Endothelial cell of umbilical vein (primary cell): Measurements from ENCODE around the gene HTR6. TPM values are rescaled to one million over a fixed set of nuclear protein-coding genes. Genes with fewer than 3 reads are reported as not detected.

ENCODE experiments used
- BruUV-seq: library from RNA; stranded (reverse); fragments of 400-500 nt; replicated peaks from 2 replicates; lab custom pipeline; 2021; lab: Mats Ljungman, UMichigan
- CTCF ChIA-PET: fragments of 300-600, 350-600 bp; sonication (Branson Sonifier 250); formaldehyde crosslinking; loops from one replicate; lab custom pipeline; 2021; ENCODE audit warnings: antibody characterized with exemption, inconsistent platforms; lab: Charles Lee
- POLR2A ChIA-PET: fragments of 300-600, 350-600 bp; sonication (Branson Sonifier 250); formaldehyde crosslinking; loops from one replicate; lab custom pipeline; 2021; ENCODE audit warnings: antibody characterized with exemption, inconsistent platforms; lab: Charles Lee
- DNase-seq: peaks from one replicate; pipeline ENCODE4 v3.0.0-alpha.2; 2011; ENCODE audit warnings: low read depth, low spot score
- FAIRE-seq: peaks from 2 replicates; lab custom pipeline; 2011; peaks lifted over from hg19 to GRCh38; lab: Jason Lieb, UNC
- H2AFZ ChIP-seq: 2 replicates; pipeline ENCODE4 v1.6.0; 2012; ENCODE audit warnings: low read depth, low read length, control low read depth, inconsistent platforms
- H3K27ac ChIP-seq: 2 replicates; pipeline ENCODE4 v1.5.1; 2011; ENCODE audit warnings: low read depth, mild to moderate bottlenecking, control low read depth, low read length, moderate library complexity; ENCODE audit not compliant: insufficient read depth
- H3K27me3 ChIP-seq, 2 experiments: 2 replicates each; pipeline versions ENCODE4 v1.6.0 to v1.6.1; 2011; ENCODE audit warnings: low read length in 2 of 2, mixed read lengths in 1 of 2; ENCODE audit not compliant: control insufficient read depth in 2 of 2, insufficient read depth in 2 of 2
- H3K36me3 ChIP-seq, 2 experiments: 2 replicates in 1 of 2; 3 replicates in 1 of 2; pipeline ENCODE4 v1.5.1; 2011; ENCODE audit warnings: low read length in 2 of 2, mild to moderate bottlenecking in 1 of 2, moderate library complexity in 1 of 2; ENCODE audit not compliant: control insufficient read depth in 2 of 2, insufficient read depth in 2 of 2; ENCODE audit errors: extremely low read depth in 1 of 2
- H3K4me1 ChIP-seq: 3 replicates; pipeline ENCODE4 v1.5.1; 2011; ENCODE audit warnings: mild to moderate bottlenecking, low read length; ENCODE audit not compliant: control insufficient read depth, insufficient read depth; ENCODE audit errors: extremely low read depth
- H3K4me2 ChIP-seq: 2 replicates; pipeline ENCODE4 v1.6.1; 2011; ENCODE audit warnings: low read length, control low read depth, mixed read lengths; ENCODE audit not compliant: insufficient read depth
- H3K4me3 ChIP-seq, 3 experiments: fragments of 200-600 bp in 1 of 3; sonication (generic), shearing (Covaris generic) in 1 of 3; replicated peaks in 1 of 3; 2 replicates each; pipeline ENCODE4 v1.5.1; 2011 to 2016; ENCODE audit warnings: control low read depth in 3 of 3, low read length in 3 of 3, mild to moderate bottlenecking in 2 of 3, inconsistent platforms in 1 of 3, low read depth in 1 of 3, moderate library complexity in 1 of 3; ENCODE audit not compliant: insufficient read depth in 1 of 3
- H3K79me2 ChIP-seq: 2 replicates; pipeline ENCODE4 v1.6.0; 2012; ENCODE audit warnings: low read length, inconsistent platforms; ENCODE audit not compliant: control insufficient read depth, insufficient read depth
- H3K9ac ChIP-seq: replicated peaks from 2 replicates; pipeline ENCODE3; 2011; ENCODE audit warnings: low read length, control low read depth; ENCODE audit not compliant: insufficient read depth; ENCODE audit errors: extremely low read depth
- H3K9me1 ChIP-seq: replicated peaks from 3 replicates; pipeline ENCODE4 v1.6.0; 2011; ENCODE audit warnings: mild to moderate bottlenecking, low read length; ENCODE audit not compliant: control insufficient read depth, insufficient read depth; ENCODE audit errors: extremely low read depth
- H3K9me3 ChIP-seq: replicated peaks from 2 replicates; pipeline ENCODE4 v1.5.1; 2012; ENCODE audit warnings: low read length, inconsistent platforms; ENCODE audit not compliant: control insufficient read depth, insufficient read depth
- H4K20me1 ChIP-seq: replicated peaks from 2 replicates; pipeline ENCODE3; 2011; ENCODE audit warnings: mild to moderate bottlenecking, low read length; ENCODE audit not compliant: control insufficient read depth, insufficient read depth; ENCODE audit errors: extremely low read depth
- EZH2 ChIP-seq: IDR thresholded peaks from 2 replicates; pipeline ENCODE4 v1.6.1; 2012; ENCODE audit warnings: borderline replicate concordance, low read depth, mild to moderate bottlenecking, moderate library complexity, low read length, inconsistent platforms; ENCODE audit not compliant: severe bottlenecking
- FOS ChIP-seq: IDR thresholded peaks from 2 replicates; pipeline ENCODE4 v1.6.1; 2011; ENCODE audit warnings: mild to moderate bottlenecking, low read length, moderate library complexity, borderline replicate concordance; ENCODE audit not compliant: insufficient read depth
- GATA2 ChIP-seq: IDR thresholded peaks from 2 replicates; pipeline ENCODE4 v1.7.0; 2011; ENCODE audit warnings: low read depth, mild to moderate bottlenecking, moderate library complexity, mixed read lengths, low read length; ENCODE audit not compliant: insufficient read length, insufficient read depth
- JUN ChIP-seq: IDR thresholded peaks from 2 replicates; pipeline ENCODE4 v1.6.1; 2011; ENCODE audit warnings: borderline replicate concordance, low read depth; ENCODE audit not compliant: insufficient read length, insufficient read depth
- MYC ChIP-seq: IDR thresholded peaks from one replicate; pipeline ENCODE4 v1.6.1; 2011; ENCODE audit warnings: mild to moderate bottlenecking, low read depth, low read length
- POLR2A ChIP-seq: IDR thresholded peaks from 2 replicates; pipeline ENCODE4 v1.6.1; 2012; ENCODE audit warnings: low read depth, mild to moderate bottlenecking, control low read depth, low read length
- POLR2AphosphoS5 ChIP-seq: IDR thresholded peaks from 2 replicates; pipeline ENCODE4 v1.6.1; 2012; ENCODE audit warnings: low read depth, mild to moderate bottlenecking, control low read depth, low read length, moderate library complexity; ENCODE audit not compliant: insufficient read depth
- dilution Hi-C: fragments of 300-500 bp; cut with MboI; formaldehyde crosslinking; loops from one replicate; pipeline ENCODE4 v1.15.0; 2019; ENCODE audit warnings: low sequenced_read_pairs; ENCODE audit not compliant: extremely low pct_ligation_motif_present
- intact Hi-C: fragments of 100-400 bp; cut with micrococcal nuclease; formaldehyde crosslinking; loops from one replicate; pipeline ENCODE4 v1.10.0; 2022
- polyA plus RNA-seq, 4 experiments: library from polyadenylated mRNA; depleted of rRNA in 3 of 4; stranded (reverse) in 3 of 4; unstranded in 1 of 4; fragments of >200 nt; gene quantifications; 2 replicates each; pipeline versions ENCODE4 v1.2.1 to v1.2.3, GENCODE V29; 2011 to 2012; ENCODE audit warnings: missing spikeins in 1 of 4
- total RNA-seq: library from RNA; stranded (reverse); gene quantifications from 2 replicates; pipeline ENCODE4 v1.2.3, GENCODE V29; 2021
- TF ChIP-seq, protein P1 (sequence below): IDR thresholded peaks from 2 replicates; pipeline ENCODE4 v1.6.1; 2011; ENCODE audit not compliant: insufficient read depth, insufficient read length
- TF ChIP-seq, protein P2 (sequence below), 2 donors: IDR thresholded peaks; 1 replicate in 1 of 2; 2 replicates in 1 of 2; pipeline ENCODE4 v1.5.1; 2011; ENCODE audit warnings: low read length in 2 of 2, mild to moderate bottlenecking in 2 of 2, moderate library complexity in 2 of 2, control low read depth in 1 of 2, inconsistent platforms in 1 of 2, low read depth in 1 of 2; ENCODE audit not compliant: insufficient read depth in 1 of 2; ENCODE audit errors: extremely low read depth in 1 of 2

The HTR6 gene
- total and polyA plus RNA-seq, 2 donors (not counting 3 experiments of a cell fraction or from before 2014, with no cell fraction given), result not detected

DNA sequence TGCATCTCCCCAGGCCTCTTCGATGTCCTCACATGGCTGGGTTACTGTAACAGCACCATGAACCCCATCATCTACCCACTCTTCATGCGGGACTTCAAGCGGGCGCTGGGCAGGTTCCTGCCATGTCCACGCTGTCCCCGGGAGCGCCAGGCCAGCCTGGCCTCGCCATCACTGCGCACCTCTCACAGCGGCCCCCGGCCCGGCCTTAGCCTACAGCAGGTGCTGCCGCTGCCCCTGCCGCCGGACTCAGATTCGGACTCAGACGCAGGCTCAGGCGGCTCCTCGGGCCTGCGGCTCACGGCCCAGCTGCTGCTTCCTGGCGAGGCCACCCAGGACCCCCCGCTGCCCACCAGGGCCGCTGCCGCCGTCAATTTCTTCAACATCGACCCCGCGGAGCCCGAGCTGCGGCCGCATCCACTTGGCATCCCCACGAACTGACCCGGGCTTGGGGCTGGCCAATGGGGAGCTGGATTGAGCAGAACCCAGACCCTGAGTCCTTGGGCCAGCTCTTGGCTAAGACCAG is 14.3 kb downstream of the HTR6 start:
- Histone ChIP-seq H3K27ac (no peak overlapping the region), H2AFZ (no peak overlapping the region), H3K9me1 (no peaks in the 10 kb centered on the region), H3K4me1 (no peaks in the 10 kb centered on the region), H3K27me3 (no peaks in the 10 kb centered on the region), H3K9ac (no peak overlapping the region), H3K4me3 (no peak overlapping the region), H3K4me2 (no peak overlapping the region), H3K9me3 (no peaks in the 10 kb centered on the region), H3K79me2 (no peaks in the 10 kb centered on the region), H4K20me1 (no peaks in the 10 kb centered on the region), H3K36me3 (no peaks in the 10 kb centered on the region)
- BruUV-seq, result no TSS peak
- dilution Hi-C loops, result no loop called here
- POLR2A ChIA-PET, result no interaction called here
- DNase-seq (no peak), FAIRE-seq (no peak)
- CTCF ChIA-PET, result no interaction called here
- TF ChIP-seq EZH2 (no peak), POLR2AphosphoS5 (no peak), JUN (no peak), GATA2 (no peak), FOS (no peak), POLR2A (no peak), MYC (no peak)
- TF ChIP-seq, protein P1, sequence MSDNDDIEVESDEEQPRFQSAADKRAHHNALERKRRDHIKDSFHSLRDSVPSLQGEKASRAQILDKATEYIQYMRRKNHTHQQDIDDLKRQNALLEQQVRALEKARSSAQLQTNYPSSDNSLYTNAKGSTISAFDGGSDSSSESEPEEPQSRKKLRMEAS, result no peak
- TF ChIP-seq, protein P2, sequence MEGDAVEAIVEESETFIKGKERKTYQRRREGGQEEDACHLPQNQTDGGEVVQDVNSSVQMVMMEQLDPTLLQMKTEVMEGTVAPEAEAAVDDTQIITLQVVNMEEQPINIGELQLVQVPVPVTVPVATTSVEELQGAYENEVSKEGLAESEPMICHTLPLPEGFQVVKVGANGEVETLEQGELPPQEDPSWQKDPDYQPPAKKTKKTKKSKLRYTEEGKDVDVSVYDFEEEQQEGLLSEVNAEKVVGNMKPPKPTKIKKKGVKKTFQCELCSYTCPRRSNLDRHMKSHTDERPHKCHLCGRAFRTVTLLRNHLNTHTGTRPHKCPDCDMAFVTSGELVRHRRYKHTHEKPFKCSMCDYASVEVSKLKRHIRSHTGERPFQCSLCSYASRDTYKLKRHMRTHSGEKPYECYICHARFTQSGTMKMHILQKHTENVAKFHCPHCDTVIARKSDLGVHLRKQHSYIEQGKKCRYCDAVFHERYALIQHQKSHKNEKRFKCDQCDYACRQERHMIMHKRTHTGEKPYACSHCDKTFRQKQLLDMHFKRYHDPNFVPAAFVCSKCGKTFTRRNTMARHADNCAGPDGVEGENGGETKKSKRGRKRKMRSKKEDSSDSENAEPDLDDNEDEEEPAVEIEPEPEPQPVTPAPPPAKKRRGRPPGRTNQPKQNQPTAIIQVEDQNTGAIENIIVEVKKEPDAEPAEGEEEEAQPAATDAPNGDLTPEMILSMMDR (IDR thresholded peaks at IDR 0.05; ENCODE audit: extremely low read depth in 1 of 2, insufficient read depth in 1 of 2, low read depth in 1 of 2, low read length in 2 of 2), result no peak
- intact Hi-C loops, result no loop called here
